Dermis microvascular lymphatic vessel endothelial cell (primary cell): ENCODE measurements around the gene BCL2L12. TPM values are rescaled to one million over a fixed set of nuclear protein-coding genes. Genes with fewer than 3 reads are reported as not detected.

ENCODE experiments used
- DNase-seq, 2 donors: peaks; one replicate each; pipeline versions ENCODE4 v3.0.0 to v3.0.0-alpha.2; 2010; ENCODE audit warnings: low read depth in 2 of 2
- total RNA-seq: library from RNA; depleted of rRNA; stranded (reverse); fragments of >200 nt; gene quantifications from 2 replicates; pipeline ENCODE4 v1.2.1, GENCODE V29; 2014

Gene BCL2L12
- total RNA-seq, 1 donor from 2014 or later, result 4.6 TPM

GRCh38 chr19:49662011-49662410, 3.7 kb upstream of the BCL2L12 start:
- DNase-seq, result no peak

GRCh38 chr19:49663224-49663623, 2.5 kb upstream of the BCL2L12 start:
- no peak for DNase-seq

GRCh38 chr19:49664171-49665035, 1.3 kb upstream of the BCL2L12 start:
- DNase-seq, result peak in 1 of 2 donors; percentile 87

GRCh38 chr19:49665036-49665350, 740 bp upstream of the BCL2L12 start:
- DNase-seq, result no peak

GRCh38 chr19:49666120-49666444, 349 bp downstream of the BCL2L12 start:
- DNase-seq, result no peak

- no peak for DNase-seq
Observed at GRCh38 chr19:49667473-49667872, 1.7 kb downstream of the BCL2L12 start.

- no peak for DNase-seq
Observed at GRCh38 chr19:49669516-49669915, 3.8 kb downstream of the BCL2L12 start.

GRCh38 chr19:49672131-49672919, 6.6 kb downstream of the BCL2L12 start:
- peak; percentile 63 to 80 for DNase-seq

- peak; percentile 95 to 96 for DNase-seq
Observed at GRCh38 chr19:49676136-49676783, 10.5 kb downstream of the BCL2L12 start.

- DNase-seq, result peak; percentile 100
Observed at GRCh38 chr19:49676784-49677230, 11.1 kb downstream of the BCL2L12 start.

GRCh38 chr19:49677231-49677900, 11.6 kb downstream of the BCL2L12 start, which contains the start of gene PRMT1:
PRMT1 (plus strand) TSS chr19:49677271; CDS start chr19:49677281, 10 bp downstream.
- DNase-seq, result peak in 1 of 2 donors; percentile 61

GRCh38 chr19:49677901-49678674, 12.4 kb downstream of the BCL2L12 start:
- peak in 1 of 2 donors; percentile 74 for DNase-seq

- no peak for DNase-seq
Observed at GRCh38 chr19:49678985-49679770, 13.4 kb downstream of the BCL2L12 start.

- DNase-seq, result no peak
Observed at GRCh38 chr19:49679771-49680413, 14.2 kb downstream of the BCL2L12 start.

GRCh38 chr19:49680421-49681351, 15.0 kb downstream of the BCL2L12 start:
- peak; percentile 51 to 84 for DNase-seq

GRCh38 chr19:49681830-49682229, 16.1 kb downstream of the BCL2L12 start:
- no peak for DNase-seq

- no peak for DNase-seq
Observed at GRCh38 chr19:49682274-49682673, 16.5 kb downstream of the BCL2L12 start.

GRCh38 chr19:49683814-49684250, 18.1 kb downstream of the BCL2L12 start:
- DNase-seq, result no peak
